ENCODE data around the gene HADH. TPM values are rescaled to one million over a fixed set of nuclear protein-coding genes. Genes with fewer than 3 reads are reported as not detected.
A peak's percentile ranks its signal among the peaks of the same experiment; 100 is the strongest.
"Not testable (repeated sequence)": the region's sequence is repeated elsewhere in the genome, so short reads cannot be mapped to it uniquely, and the experiment has no call there.

The HADH gene
- polyA plus RNA-seq, 5 donors, result 67.9 to 83.8 (median 78.1) TPM

- DNase-seq, result peak; percentile 33 to 42
These were observed 2.4 kb downstream of the HADH start for GRCh38 chr4:107991945-107992630.

- DNase-seq, result no peak
These were observed 4.3 kb downstream of the HADH start for GRCh38 chr4:107993969-107994368.

- DNase-seq, result no peak
These were observed 5.2 kb downstream of the HADH start for GRCh38 chr4:107994894-107995293.

- DNase-seq, result no peak
These were observed 7.5 kb downstream of the HADH start for GRCh38 chr4:107996949-107997788.

GRCh38 chr4:107997794-107998193 is 8.1 kb downstream of the HADH start:
- DNase-seq, result no peak

- DNase-seq, result no peak
These were observed 10.3 kb downstream of the HADH start for GRCh38 chr4:107999932-108000539.

GRCh38 chr4:108001540-108002135 is 11.9 kb downstream of the HADH start:
- DNase-seq, result no peak

GRCh38 chr4:108003982-108004515 is 14.4 kb downstream of the HADH start:
- no peak for DNase-seq

GRCh38 chr4:108004646-108005045 is 15.0 kb downstream of the HADH start:
- DNase-seq, result no peak

- no peak for DNase-seq
These were observed 16.1 kb downstream of the HADH start for GRCh38 chr4:108005807-108006206.

GRCh38 chr4:108006361-108006760 is 16.7 kb downstream of the HADH start:
- DNase-seq, result no peak

GRCh38 chr4:108007984-108008383 is 18.3 kb downstream of the HADH start:
- DNase-seq, result no peak

- DNase-seq, result no peak
These were observed 19.0 kb downstream of the HADH start for GRCh38 chr4:108008721-108009120.

- no peak for DNase-seq
These were observed 20.5 kb downstream of the HADH start for GRCh38 chr4:108010167-108010566.

GRCh38 chr4:108012382-108012781 is 22.7 kb downstream of the HADH start:
- DNase-seq, result not testable (repeated sequence)

- DNase-seq, result no peak
These were observed 23.6 kb downstream of the HADH start for GRCh38 chr4:108013327-108013726.

- no peak for DNase-seq
These were observed 24.3 kb downstream of the HADH start for GRCh38 chr4:108013955-108014354.

- DNase-seq, result peak; percentile 58 to 74
These were observed 28.6 kb downstream of the HADH start for GRCh38 chr4:108018040-108018883.

GRCh38 chr4:108018884-108019187 is 29.1 kb downstream of the HADH start:
- no peak for DNase-seq

- DNase-seq, result no peak
These were observed 34.6 kb downstream of the HADH start for GRCh38 chr4:108024085-108024877.

GRCh38 chr4:108024878-108025165 is 35.1 kb downstream of the HADH start:
- no peak for DNase-seq

All from right lung (tissue), 5 donors.